Activated naive CD8-positive, alpha-beta T cell treated with anti-CD3 and anti-CD28 coated beads for 36 hours (primary cell): ENCODE measurements around the gene SLAIN1. TPM values are rescaled to one million over a fixed set of nuclear protein-coding genes. Genes with fewer than 3 reads are reported as not detected.

Experiments used
- DNase-seq: peaks from one replicate; pipeline ENCODE4 v3.0.0; 2021
- H3K27ac Mint-ChIP-seq: one replicate; pipeline ENCODE4 v1.8.0; 2022; ENCODE audit warnings: mild to moderate bottlenecking, moderate library complexity, mixed read lengths
- H3K27me3 Mint-ChIP-seq: one replicate; pipeline ENCODE4 v1.8.0; 2022; ENCODE audit warnings: mild to moderate bottlenecking, mixed read lengths
- H3K36me3 Mint-ChIP-seq: one replicate; pipeline ENCODE4 v1.8.0; 2021; ENCODE audit warnings: mild to moderate bottlenecking, mixed read lengths
- H3K4me1 Mint-ChIP-seq: one replicate; pipeline ENCODE4 v1.8.0; 2021; ENCODE audit warnings: mixed read lengths
- H3K4me3 Mint-ChIP-seq: one replicate; pipeline ENCODE4 v1.8.0; 2022; ENCODE audit warnings: mild to moderate bottlenecking, moderate library complexity, mixed read lengths
- H3K9me3 Mint-ChIP-seq: one replicate; pipeline ENCODE4 v1.8.0; 2022; ENCODE audit warnings: mixed read lengths
- total RNA-seq, 2 experiments: library from RNA; stranded (reverse); gene quantifications; one replicate each; pipeline ENCODE4 v1.2.3, GENCODE V29; 2021

The SLAIN1 gene
- total RNA-seq, 2 experiments from 2014 or later: 29.3 to 31.3 TPM

DNA sequence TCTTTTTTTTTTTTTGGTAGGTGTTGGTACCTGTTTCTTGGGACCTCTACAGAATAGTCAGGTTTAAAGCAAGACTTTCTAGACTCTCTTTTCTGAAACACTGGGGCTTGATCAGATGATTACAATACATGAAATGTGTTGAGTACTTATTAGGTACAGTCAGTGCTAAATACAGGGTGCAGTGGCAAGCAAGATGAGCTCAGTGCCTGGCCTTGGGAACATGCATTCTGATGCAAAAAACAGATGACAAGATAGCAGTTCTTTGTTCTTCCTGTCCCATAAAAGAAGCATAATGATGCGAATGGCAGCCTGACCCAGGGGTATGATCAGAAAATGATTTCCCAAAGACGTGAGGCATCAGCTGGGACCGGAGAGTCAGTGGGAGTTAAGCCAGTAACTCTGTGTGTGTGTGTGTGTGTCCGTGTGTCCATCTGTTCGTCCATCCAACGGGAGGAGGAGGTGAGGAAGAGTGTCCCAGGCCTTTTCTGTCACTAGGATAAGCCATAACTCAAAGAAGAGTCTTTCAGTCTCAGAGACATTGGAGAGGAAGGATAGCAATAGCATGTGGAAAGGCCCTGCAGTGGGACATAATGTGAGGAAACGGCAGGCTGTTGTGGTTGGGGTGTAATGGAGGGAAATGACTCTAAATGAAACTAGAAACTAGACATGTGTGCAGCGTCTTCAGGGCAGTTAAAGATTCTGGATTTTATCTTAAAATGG, 32.2 kb downstream of the SLAIN1 start:
- Mint-ChIP-seq H3K4me1 (peaks cover 46% of the 10 kb centered on the region), H3K9me3 (no peaks in the 10 kb centered on the region), H3K36me3 (peaks cover 25% of the 10 kb centered on the region), H3K27ac (peak overlapping the region; percentile 84), H3K27me3 (no peaks in the 10 kb centered on the region), H3K4me3 (peak overlapping the region; percentile 27)
- DNase-seq: peak; percentile 44

- Mint-ChIP-seq H3K4me3 (no peak overlapping the region), H3K4me1 (peaks cover 40% of the 10 kb centered on the region), H3K36me3 (peaks cover 23% of the 10 kb centered on the region), H3K27ac (no peak overlapping the region), H3K27me3 (no peaks in the 10 kb centered on the region), H3K9me3 (no peaks in the 10 kb centered on the region)
- no peak for DNase-seq
These were observed 33.1 kb downstream of the SLAIN1 start for GRCh38 chr13:77730572-77730971.

DNA sequence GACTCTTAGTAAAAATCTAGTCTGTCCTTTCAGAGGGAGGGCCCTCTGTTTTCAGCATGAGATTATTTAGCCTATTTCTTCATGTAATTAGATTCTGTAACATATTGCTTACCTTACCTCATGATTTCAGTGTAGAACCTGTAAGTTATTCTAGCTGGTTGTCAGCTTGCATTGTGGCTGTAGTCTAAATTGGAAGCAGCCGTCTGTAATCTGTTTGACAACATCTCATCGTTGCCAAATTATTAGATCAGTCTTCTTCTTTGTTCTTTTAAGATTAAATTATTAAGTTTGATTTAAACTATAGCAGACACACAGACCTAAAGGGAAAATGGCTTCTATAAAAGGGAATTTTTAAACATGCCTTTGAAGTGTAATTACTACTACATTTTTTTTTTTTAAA, 34.8 kb downstream of the SLAIN1 start:
- Mint-ChIP-seq H3K4me3 (no peak overlapping the region), H3K27me3 (no peaks in the 10 kb centered on the region), H3K4me1 (peaks cover 36% of the 10 kb centered on the region), H3K27ac (no peak overlapping the region), H3K9me3 (no peaks in the 10 kb centered on the region), H3K36me3 (peaks cover 19% of the 10 kb centered on the region)
- DNase-seq: no peak

DNA sequence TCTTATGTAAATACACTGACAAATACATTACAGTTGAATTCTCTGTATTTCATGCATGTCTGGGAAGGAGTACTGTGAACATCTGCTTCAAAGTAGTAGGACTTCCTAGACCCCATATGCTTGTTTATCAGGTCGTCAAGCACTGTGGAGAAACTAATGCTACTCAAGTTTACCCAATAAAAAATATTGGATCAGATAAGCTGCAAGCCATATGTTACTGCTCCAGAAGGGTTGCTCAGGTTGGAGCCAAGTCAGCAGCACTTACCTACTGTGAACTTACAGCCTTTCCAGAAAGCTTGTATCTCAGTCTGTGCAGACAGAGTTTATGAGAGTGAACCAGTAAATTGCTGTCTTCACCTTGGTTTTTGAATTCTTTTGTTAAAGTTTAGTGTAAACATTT, 36.2 kb downstream of the SLAIN1 start:
- no peaks in the 10 kb centered on the region for H3K9me3 Mint-ChIP-seq
- H3K27me3 Mint-ChIP-seq: no peaks in the 10 kb centered on the region
- H3K27ac Mint-ChIP-seq: no peak overlapping the region
- peaks cover 18% of the 10 kb centered on the region for H3K36me3 Mint-ChIP-seq
- H3K4me1 Mint-ChIP-seq: peaks cover 28% of the 10 kb centered on the region
- no peak for DNase-seq
- H3K4me3 Mint-ChIP-seq: no peak overlapping the region

- H3K27ac Mint-ChIP-seq: no peak overlapping the region
These were observed 40.2 kb downstream of the SLAIN1 start for GRCh38 chr13:77737583-77738200.

DNA sequence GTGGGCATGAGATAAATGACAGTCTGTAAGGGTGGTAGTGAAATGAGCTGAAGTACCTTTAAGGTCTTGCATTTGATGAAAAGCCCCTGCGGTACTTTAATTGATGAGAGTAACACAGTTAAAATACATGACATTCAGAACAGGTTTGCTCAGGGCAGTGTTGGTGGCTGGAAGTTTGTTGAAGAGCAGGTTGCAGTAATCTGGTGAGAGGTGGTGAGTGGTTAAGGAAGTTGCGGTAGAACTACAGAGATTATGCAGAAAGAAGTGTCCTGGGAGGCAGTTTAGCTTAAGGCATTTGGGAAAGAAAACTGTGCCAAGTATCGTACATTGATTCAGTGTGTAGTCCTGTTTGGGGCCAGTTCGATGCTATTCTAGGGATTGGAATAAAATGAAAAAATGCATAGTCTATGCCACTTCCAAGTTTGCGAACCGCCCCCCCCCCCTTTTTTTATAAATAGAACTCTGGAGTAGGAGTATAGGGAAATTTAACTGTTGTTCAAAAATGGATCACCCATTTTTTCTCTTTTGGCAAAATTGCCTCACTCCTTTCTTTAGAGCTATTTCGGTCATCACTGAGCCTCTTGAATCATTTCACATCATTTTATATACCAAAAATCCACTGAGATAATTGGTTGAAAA, 42.7 kb downstream of the SLAIN1 start:
- DNase-seq: no peak
- Mint-ChIP-seq H3K4me1 (peaks cover 17% of the 10 kb centered on the region), H3K9me3 (no peaks in the 10 kb centered on the region), H3K27me3 (no peaks in the 10 kb centered on the region), H3K36me3 (no peaks in the 10 kb centered on the region), H3K27ac (no peak overlapping the region), H3K4me3 (no peak overlapping the region)

More at GRCh38 chr13:77737583-77738200, 40.2 kb downstream of the SLAIN1 start:
- Mint-ChIP-seq H3K9me3 (no peaks in the 10 kb centered on the region), H3K4me1 (peaks cover 18% of the 10 kb centered on the region), H3K27me3 (no peaks in the 10 kb centered on the region), H3K36me3 (peaks cover 1% of the 10 kb centered on the region), H3K4me3 (no peak overlapping the region)
- no peak for DNase-seq

DNA sequence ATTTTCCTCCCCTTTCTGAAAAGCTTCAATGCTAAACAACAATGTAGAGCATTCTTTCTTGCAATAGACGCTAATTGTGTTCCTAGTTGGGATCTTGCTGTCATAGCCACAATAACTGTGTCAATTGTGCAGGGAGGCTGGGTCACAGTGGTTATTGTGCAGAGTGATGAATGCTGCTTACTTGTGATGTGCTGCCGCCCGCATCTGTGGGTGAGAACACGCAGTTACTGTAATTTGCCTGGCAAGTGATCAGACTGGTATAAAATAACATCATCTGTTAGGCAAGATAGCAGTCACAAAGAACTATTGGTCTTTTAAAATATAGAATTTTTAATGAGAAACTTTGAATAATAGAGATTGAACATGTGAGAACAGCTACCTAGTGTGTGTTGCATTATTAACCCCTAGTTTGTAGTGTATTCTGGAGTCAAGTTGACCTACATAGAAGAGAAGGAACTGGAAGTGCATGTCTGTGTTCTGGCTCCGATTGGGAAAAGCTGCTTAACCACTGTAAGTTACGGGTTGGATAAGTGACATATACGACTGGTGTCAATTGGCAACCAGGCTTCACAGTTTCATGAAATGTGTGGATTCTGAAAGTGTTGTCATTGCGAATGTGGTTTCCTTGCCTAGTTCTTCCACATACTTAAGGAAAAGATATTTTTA, 43.6 kb downstream of the SLAIN1 start:
- no peaks in the 10 kb centered on the region for H3K9me3 Mint-ChIP-seq
- no peak overlapping the region for H3K27ac Mint-ChIP-seq
- no peak for DNase-seq
- peaks cover 19% of the 10 kb centered on the region for H3K4me1 Mint-ChIP-seq
- H3K36me3 Mint-ChIP-seq: no peaks in the 10 kb centered on the region
- no peaks in the 10 kb centered on the region for H3K27me3 Mint-ChIP-seq
- H3K4me3 Mint-ChIP-seq: no peak overlapping the region

- H3K9me3 Mint-ChIP-seq: no peaks in the 10 kb centered on the region
- H3K4me3 Mint-ChIP-seq: no peak overlapping the region
- H3K27me3 Mint-ChIP-seq: no peaks in the 10 kb centered on the region
- peaks cover 2% of the 10 kb centered on the region for H3K36me3 Mint-ChIP-seq
- no peak for DNase-seq
- H3K27ac Mint-ChIP-seq: no peak overlapping the region
- peaks cover 19% of the 10 kb centered on the region for H3K4me1 Mint-ChIP-seq
These were observed 44.1 kb downstream of the SLAIN1 start for GRCh38 chr13:77741597-77741972.

DNA sequence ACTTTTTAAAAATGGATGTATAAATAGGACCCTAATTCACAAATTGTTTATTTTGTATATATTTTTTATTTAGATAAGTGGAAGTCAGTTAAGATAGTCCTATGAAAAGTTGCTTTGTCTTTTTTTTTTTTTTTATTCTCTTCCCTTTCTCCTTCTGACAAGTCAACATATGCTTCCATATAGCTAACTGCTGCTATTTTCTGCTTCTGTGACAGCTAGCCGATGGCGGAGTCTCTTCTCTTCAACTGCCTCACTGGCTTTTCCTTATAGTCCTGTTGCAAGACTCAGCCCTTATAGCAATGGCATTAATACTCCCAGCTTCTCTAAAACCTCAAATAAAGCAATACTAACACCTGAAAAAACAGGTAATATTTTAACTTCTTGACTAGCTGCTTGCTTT, 45.3 kb downstream of the SLAIN1 start:
- DNase-seq: no peak
- no peak overlapping the region for H3K4me3 Mint-ChIP-seq
- H3K4me1 Mint-ChIP-seq: peaks cover 19% of the 10 kb centered on the region
- H3K36me3 Mint-ChIP-seq: peaks cover 6% of the 10 kb centered on the region
- no peaks in the 10 kb centered on the region for H3K27me3 Mint-ChIP-seq
- H3K27ac Mint-ChIP-seq: no peak overlapping the region
- H3K9me3 Mint-ChIP-seq: no peaks in the 10 kb centered on the region

- Mint-ChIP-seq H3K4me3 (no peak overlapping the region), H3K27ac (no peak overlapping the region), H3K36me3 (peaks cover 6% of the 10 kb centered on the region), H3K4me1 (peaks cover 15% of the 10 kb centered on the region), H3K27me3 (no peaks in the 10 kb centered on the region), H3K9me3 (no peaks in the 10 kb centered on the region)
- DNase-seq: no peak
These were observed 48.3 kb downstream of the SLAIN1 start for GRCh38 chr13:77745784-77746183.

DNA sequence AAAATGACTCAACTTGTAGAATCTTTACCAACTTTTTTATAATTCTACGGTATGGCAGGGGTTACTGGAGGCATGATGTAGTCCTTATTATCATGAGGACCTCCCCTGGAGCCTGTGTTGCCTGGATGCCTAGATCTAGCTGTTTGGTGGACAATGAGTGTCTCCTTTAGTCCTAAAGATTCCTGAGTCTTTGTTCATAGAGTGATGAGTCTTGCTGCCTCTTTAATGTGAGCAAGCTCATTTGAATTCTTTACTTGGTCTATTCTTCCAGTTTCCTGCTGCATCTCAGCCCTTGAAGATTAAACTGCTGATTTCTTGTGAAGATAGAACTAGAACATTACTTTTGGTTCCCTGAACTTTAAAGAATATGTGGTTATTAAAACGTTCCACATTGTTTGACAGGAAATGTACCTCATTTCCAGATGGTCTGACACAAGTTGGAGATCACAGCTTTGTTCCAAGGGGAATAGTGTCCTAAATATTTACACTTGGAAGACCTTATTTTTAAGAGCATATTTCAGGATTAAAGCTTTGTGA, 51.9 kb downstream of the SLAIN1 start:
- no peak overlapping the region for H3K27ac Mint-ChIP-seq
- no peaks in the 10 kb centered on the region for H3K9me3 Mint-ChIP-seq
- no peak for DNase-seq

GRCh38 chr13:77751513-77752456, 54.3 kb downstream of the SLAIN1 start:
- no peak overlapping the region for H3K4me3 Mint-ChIP-seq

More for the DNA sequence above, 51.9 kb downstream of the SLAIN1 start:
- no peaks in the 10 kb centered on the region for H3K27me3 Mint-ChIP-seq
- H3K36me3 Mint-ChIP-seq: peaks cover 9% of the 10 kb centered on the region
- peaks cover 21% of the 10 kb centered on the region for H3K4me1 Mint-ChIP-seq
- no peak overlapping the region for H3K4me3 Mint-ChIP-seq

DNA sequence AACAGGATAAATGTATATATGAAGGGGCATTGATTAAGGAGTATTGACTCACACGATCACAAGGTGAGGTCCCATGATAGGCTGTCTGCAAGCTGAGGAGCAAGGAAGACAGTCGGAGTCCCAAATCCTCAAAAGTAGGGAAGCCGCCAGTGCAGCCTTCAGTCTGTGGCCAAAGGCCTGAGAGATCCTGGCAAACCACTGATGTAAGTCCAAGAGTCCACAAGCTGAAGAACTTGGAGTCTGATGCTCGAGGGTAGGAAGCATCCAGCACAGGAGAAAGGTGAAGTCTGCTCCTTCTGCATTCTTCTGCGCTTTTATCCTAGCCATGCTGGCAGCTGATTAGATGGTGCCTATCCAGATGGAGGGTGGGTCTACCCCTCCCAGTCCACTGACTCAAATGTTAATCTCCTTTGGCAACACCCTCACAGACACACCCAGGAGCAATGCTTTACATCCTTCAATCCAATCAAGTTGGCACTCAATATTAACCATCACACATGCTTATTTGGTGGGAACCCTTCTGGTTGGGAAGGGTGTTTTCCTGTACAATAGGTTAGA, 55.1 kb downstream of the SLAIN1 start:
- Mint-ChIP-seq H3K27ac (no peak overlapping the region), H3K9me3 (no peaks in the 10 kb centered on the region), H3K36me3 (peaks cover 5% of the 10 kb centered on the region), H3K4me1 (peaks cover 25% of the 10 kb centered on the region), H3K4me3 (no peak overlapping the region), H3K27me3 (no peaks in the 10 kb centered on the region)
- no peak for DNase-seq

More at GRCh38 chr13:77751513-77752456, 54.3 kb downstream of the SLAIN1 start:
- DNase-seq: peak; percentile 41
- Mint-ChIP-seq H3K27ac (peak overlapping the region; percentile 83), H3K36me3 (peaks cover 6% of the 10 kb centered on the region), H3K9me3 (no peaks in the 10 kb centered on the region), H3K27me3 (no peaks in the 10 kb centered on the region), H3K4me1 (peaks cover 25% of the 10 kb centered on the region)

DNA sequence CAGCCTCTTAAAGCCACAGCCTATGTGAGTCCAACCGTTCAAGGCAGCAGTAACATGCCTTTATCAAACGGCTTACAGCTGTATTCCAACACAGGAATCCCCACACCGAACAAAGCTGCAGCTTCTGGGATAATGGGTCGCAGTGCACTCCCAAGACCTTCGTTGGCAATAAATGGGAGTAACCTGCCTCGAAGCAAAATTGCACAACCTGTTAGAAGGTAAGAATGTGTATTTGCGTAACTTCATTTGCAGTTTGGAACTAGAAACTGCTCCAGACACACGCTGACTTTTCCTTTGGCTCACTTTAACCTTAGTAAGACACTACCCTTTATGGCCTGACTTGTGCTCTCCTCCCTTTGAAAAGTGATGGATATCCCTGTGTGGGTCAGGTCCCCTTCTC, 63.4 kb downstream of the SLAIN1 start:
- Mint-ChIP-seq H3K27me3 (no peaks in the 10 kb centered on the region), H3K36me3 (peaks cover 53% of the 10 kb centered on the region), H3K27ac (no peak overlapping the region), H3K9me3 (no peaks in the 10 kb centered on the region), H3K4me3 (no peak overlapping the region), H3K4me1 (peaks cover 6% of the 10 kb centered on the region)
- DNase-seq: no peak
